Activated CD4-positive, alpha-beta memory T cell treated with anti-CD3 and anti-CD28 coated beads for 36 hours (primary cell): ENCODE measurements around the gene DCAF15. TPM values are rescaled to one million over a fixed set of nuclear protein-coding genes. Genes with fewer than 3 reads are reported as not detected.

Experiments
- CTCF ChIA-PET: fragments of 350-600 bp; sonication (Branson Sonifier 250); formaldehyde crosslinking; loops from one replicate; lab custom pipeline; 2021; ENCODE audit warnings: antibody characterized with exemption, inconsistent platforms; lab: Charles Lee
- POLR2A ChIA-PET: fragments of 350-600 bp; sonication (Branson Sonifier 250); formaldehyde crosslinking; loops from one replicate; lab custom pipeline; 2021; ENCODE audit warnings: antibody characterized with exemption; lab: Charles Lee
- DNase-seq: peaks from one replicate; pipeline ENCODE4 v3.0.0-alpha.2; 2020
- H3K27ac Mint-ChIP-seq: one replicate; pipeline ENCODE4 v1.8.0; 2021; ENCODE audit warnings: mixed read lengths
- H3K27me3 Mint-ChIP-seq: one replicate; pipeline ENCODE4 v1.8.0; 2021; ENCODE audit warnings: mixed read lengths
- H3K36me3 Mint-ChIP-seq: one replicate; pipeline ENCODE4 v1.8.0; 2021; ENCODE audit warnings: mixed read lengths
- H3K4me1 Mint-ChIP-seq: one replicate; pipeline ENCODE4 v1.8.0; 2021; ENCODE audit warnings: low read depth, mixed read lengths
- H3K4me3 Mint-ChIP-seq: one replicate; pipeline ENCODE4 v1.8.0; 2021; ENCODE audit warnings: mild to moderate bottlenecking, mixed read lengths
- H3K9me3 Mint-ChIP-seq: one replicate; pipeline ENCODE4 v1.8.0; 2021; ENCODE audit warnings: mixed read lengths
- intact Hi-C: fragments of 100-400 bp; cut with micrococcal nuclease; formaldehyde crosslinking; loops from one replicate; pipeline ENCODE4 v1.15.1; 2023
- total RNA-seq, 2 experiments: library from RNA; stranded (reverse); gene quantifications; one replicate each; pipeline ENCODE4 v1.2.3, GENCODE V29; 2021

Gene DCAF15
- total RNA-seq, 2 experiments from 2014 or later, result 67.0 to 72.0 TPM

DNA sequence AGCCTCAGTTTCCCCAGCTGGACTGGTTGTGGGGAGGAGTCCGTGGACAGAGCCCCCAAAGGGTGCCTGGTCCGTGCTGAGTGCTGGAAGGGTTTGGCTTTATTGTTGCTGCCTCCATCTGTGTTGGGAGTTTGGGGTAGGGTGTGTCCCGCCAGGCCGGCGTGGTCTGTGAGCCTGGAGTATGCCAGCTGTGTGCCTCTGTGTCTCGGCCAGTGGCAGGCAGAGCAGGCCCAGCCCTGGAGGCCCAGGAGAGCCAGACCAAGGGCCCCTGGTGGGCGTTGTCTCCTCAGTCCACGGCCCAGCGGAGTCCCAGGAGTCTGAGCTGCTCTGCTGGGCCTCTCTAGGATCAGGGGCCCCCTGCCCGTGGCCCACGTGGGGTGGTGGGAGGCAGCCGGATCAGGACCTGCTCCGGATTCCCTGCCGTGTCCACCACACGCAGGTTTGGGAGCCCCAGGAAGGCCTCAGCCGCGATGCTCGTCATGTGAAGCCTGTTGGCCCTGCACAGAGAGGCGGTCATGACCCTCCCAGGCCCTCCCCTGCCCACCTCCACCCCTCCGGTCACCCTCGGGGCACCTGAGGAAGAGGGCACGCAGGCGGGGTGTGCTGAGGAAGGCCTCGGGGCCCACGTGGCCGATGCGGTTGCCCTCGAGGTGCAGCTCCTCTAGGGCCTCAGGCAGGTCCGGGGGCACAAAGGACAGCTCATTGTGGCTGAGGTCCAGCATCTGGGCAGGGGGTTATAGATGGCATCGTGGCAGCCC is 20.7 kb upstream of the DCAF15 start:
- Mint-ChIP-seq H3K36me3 (peaks cover 13% of the 10 kb centered on the region), H3K27me3 (peaks cover 6% of the 10 kb centered on the region), H3K4me1 (peaks cover 2% of the 10 kb centered on the region), H3K9me3 (no peaks in the 10 kb centered on the region), H3K27ac (no peak overlapping the region), H3K4me3 (no peak overlapping the region)
- no peak for DNase-seq
- POLR2A ChIA-PET, result no interaction called here
- intact Hi-C loops, result no loop called here
- CTCF ChIA-PET, result no interaction called here

DNA sequence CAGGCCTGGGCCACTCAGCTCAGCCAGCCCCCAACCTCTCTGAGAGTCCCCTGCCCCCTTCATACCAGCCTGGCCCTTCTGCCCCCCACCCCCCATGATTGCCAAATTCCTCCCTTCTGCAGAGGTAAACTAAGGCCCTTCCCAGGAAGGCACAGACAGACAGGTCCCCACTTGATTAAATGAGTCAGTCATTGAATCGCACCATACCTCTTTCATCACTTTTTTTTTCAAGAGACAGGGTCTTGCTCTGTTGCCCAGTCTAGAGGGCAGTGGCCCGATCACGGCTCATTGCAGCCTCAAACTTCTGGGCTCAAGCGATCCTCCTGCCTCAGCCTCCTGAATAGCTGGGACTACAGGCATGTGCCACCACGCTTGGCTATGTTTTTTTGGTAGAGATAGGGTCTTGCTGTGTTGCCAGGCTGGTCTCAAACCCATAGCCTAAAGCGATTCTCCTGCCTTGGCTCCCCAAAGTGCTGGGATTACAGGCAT is 20.1 kb upstream of the DCAF15 start:
- intact Hi-C loops, result no loop called here
- ChIA-PET POLR2A (no interaction called here), CTCF (interaction anchor here (1.1 kb wide), 1 partner anchor 117 kb away, joined by 3 read pairs; no protein-coding TSS in a partner anchor)
- H3K27ac Mint-ChIP-seq, result no peak overlapping the region
- DNase-seq, result no peak
- no peaks in the 10 kb centered on the region for H3K9me3 Mint-ChIP-seq
- peaks cover 2% of the 10 kb centered on the region for H3K4me1 Mint-ChIP-seq
- peaks cover 7% of the 10 kb centered on the region for H3K36me3 Mint-ChIP-seq
- peaks cover 6% of the 10 kb centered on the region for H3K27me3 Mint-ChIP-seq
- H3K4me3 Mint-ChIP-seq, result no peak overlapping the region

DNA sequence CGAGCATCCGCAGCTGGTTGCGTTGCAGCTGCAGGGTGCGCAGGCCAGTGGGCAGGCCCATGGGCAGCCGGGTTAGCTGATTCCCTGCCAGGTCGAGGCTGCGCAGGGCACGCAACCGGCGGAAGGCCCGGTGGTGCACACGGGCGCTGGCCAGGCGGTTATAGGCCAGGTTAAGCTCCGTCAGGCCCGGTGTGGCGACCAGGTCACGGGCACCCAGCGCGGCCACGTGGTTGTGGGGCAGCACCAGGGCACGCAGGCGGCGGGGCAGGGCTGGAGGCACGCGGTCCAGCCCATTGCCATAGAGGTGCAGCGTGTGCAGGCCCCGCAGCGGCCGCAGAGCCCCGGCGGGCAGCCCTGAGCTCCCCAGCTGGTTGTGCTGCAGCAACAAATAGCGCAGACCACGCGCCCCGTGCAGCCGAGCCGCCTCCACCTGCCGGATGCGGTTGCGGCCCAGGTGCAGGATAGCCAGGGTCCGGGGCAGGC is 19.4 kb upstream of the DCAF15 start:
- CTCF ChIA-PET, result interaction anchor here (1.1 kb wide), 1 partner anchor 116 kb away, joined by 3 read pairs; no protein-coding TSS in a partner anchor
- no peak overlapping the region for H3K4me3 Mint-ChIP-seq
- H3K36me3 Mint-ChIP-seq, result peaks cover 6% of the 10 kb centered on the region
- intact Hi-C loops, result no loop called here
- H3K27me3 Mint-ChIP-seq, result peaks cover 9% of the 10 kb centered on the region
- no peaks in the 10 kb centered on the region for H3K9me3 Mint-ChIP-seq
- peaks cover 4% of the 10 kb centered on the region for H3K4me1 Mint-ChIP-seq
- POLR2A ChIA-PET, result no interaction called here
- H3K27ac Mint-ChIP-seq, result no peak overlapping the region
- DNase-seq, result no peak

DNA sequence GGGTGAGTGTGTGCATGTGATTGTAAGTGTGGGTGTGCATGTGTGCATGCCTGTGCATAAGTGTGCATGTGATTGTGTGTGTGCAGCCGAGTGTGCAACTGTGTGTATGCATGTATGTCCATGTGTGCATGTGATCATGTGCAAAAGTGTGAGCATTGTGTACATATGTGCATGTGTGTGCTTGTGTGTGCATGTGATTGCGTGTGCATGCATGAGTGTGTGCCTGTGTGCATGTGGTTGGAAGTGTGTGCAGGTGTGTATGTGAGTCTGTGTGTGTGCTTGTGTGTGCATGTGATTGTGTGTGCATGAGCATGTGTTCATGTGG is 17.6 kb upstream of the DCAF15 start:
- intact Hi-C loops, result no loop called here
- POLR2A ChIA-PET, result no interaction called here

DNA sequence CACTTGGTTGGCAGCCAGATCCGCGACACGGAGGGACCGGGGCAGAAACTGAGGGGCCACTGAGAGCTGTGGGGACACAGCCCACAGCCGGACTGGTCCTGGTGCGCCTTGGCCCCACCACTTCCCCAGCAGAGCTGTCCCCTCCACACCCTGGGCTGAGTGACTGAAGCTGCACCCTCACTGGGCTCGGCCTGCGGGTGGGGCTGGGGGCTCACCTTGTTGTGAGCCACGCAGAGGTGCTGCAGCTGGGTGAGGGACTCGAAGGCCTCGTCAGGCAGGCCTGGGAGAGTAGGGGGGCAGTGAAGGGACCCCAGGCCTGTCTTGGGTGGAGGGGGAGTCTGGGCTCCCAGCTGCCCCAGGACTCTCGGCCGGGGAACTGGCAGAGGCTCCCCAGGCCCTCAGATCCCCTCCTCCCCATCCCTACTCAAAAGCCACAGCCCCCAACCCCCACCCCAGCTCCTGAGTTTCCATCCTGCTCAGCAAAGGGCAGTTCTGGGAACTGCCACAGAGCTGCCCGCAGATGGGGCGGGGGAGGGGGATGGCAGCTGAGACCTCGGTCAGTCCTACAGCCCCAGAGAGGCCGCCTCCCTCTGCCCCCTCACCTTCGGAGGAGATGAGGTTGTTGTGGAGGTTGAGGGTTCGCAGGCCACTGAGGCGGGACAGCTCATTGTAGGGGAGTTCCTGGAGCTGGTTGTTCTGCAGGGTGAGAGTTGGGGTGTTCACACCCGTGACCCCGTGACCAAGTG is 16.4 kb upstream of the DCAF15 start:
- DNase-seq, result no peak
- H3K4me1 Mint-ChIP-seq, result peaks cover 4% of the 10 kb centered on the region
- peaks cover 9% of the 10 kb centered on the region for H3K27me3 Mint-ChIP-seq
- H3K36me3 Mint-ChIP-seq, result no peaks in the 10 kb centered on the region
- intact Hi-C loops, result no loop called here
- no peak overlapping the region for H3K4me3 Mint-ChIP-seq
- H3K27ac Mint-ChIP-seq, result no peak overlapping the region
- H3K9me3 Mint-ChIP-seq, result no peaks in the 10 kb centered on the region
- ChIA-PET POLR2A (no interaction called here), CTCF (interaction anchor here (0.6 kb wide), 1 partner anchor 123 kb away, joined by 3 read pairs; no protein-coding TSS in a partner anchor)

More for the DNA sequence above, 17.6 kb upstream of the DCAF15 start:
- Mint-ChIP-seq H3K27me3 (peaks cover 9% of the 10 kb centered on the region), H3K36me3 (no peaks in the 10 kb centered on the region), H3K27ac (no peak overlapping the region), H3K4me1 (peaks cover 4% of the 10 kb centered on the region), H3K4me3 (no peak overlapping the region), H3K9me3 (no peaks in the 10 kb centered on the region)
- CTCF ChIA-PET, result interaction anchor here (1.2 kb wide), 1 partner anchor 125 kb away, joined by 3 read pairs; no protein-coding TSS in a partner anchor
- DNase-seq, result no peak

DNA sequence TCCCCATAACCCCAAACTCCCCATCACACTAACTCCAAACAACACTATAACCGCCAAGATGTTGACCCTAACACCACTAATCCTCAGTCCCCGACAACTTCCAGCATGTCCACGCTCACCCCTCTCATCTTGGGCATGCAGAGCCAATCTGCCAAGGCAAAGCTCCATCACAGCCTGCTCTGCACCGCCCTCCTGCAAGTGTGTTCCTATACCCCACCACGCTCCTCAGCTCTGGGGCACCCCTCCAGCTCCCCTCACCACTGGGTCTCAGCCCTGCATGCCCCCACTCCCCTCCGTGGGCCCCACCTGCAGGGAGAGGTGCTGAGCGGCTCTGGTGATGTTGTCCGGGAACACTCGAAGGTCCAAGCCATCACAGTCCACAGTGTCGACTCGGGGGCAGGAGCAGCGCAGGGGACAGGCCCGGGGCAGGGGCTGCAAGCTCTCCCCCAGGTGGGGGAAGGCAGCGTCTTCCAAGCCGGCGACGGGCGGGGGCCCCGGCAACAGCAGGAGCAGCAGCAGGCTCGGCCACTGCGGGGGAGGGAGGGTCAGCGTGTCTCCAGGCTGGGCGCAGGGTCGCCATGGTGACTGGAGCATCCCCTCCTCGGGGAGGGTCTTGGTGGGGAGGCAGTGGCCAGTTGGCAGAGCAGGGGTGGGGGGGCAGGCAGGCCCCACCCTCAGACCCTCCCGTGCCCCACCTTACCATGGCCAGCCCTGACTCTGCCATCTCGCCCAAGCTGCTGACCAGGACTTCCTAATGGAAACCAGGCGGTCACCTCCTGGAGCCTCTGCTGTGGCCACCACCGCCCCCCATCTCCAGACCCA is 14.6 kb upstream of the DCAF15 start:
- no peaks in the 10 kb centered on the region for H3K36me3 Mint-ChIP-seq
- H3K27ac Mint-ChIP-seq, result no peak overlapping the region
- CTCF ChIA-PET, result no interaction called here
- H3K4me1 Mint-ChIP-seq, result peaks cover 4% of the 10 kb centered on the region
- peaks cover 9% of the 10 kb centered on the region for H3K27me3 Mint-ChIP-seq
- no peak overlapping the region for H3K4me3 Mint-ChIP-seq
- no peak for DNase-seq
- no peaks in the 10 kb centered on the region for H3K9me3 Mint-ChIP-seq
- POLR2A ChIA-PET, result no interaction called here
- intact Hi-C loops, result no loop called here

DNA sequence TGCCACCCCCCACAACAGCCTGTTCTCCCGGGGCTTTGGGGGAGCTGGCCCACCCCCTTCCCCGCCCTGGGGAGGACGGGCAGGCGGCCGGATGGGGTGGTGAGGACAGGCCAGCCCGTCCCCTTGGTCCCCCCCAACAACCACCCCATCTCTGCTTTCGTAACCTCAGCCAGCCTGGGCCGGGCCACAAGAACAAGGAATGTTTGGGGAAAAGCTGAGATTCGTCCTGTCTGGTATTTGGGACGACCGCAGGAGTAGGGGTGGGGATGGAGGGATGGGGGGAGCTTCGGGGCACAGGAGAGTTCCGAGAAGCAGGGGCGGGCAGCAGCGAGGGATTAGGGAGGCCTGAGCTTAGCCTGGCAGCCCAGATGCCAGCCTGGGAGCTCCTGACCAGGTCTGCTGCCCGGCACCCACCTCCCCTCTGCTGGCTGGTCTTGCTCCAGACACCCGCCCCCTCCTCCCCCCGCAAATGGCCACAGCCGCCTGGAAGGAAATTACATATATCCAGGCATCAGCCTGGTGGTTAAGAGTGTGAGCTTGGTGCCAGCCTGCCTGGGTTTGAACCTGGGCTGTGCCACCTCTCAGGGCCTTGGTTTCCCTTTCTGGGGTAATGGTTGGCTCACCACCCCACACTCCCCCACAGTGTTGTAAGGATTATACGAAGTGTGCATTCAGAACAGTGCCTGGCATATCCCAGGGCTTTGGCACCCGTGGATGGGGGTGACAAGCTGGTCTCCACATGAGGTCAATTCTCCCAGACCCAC is 13.8 kb upstream of the DCAF15 start, which contains the start of gene PODNL1:
TSS of gene PODNL1 (minus strand) at position 117 of the 764 bp plus-strand sequence. CDS start 236 bp downstream, outside the sequence.
- H3K27me3 Mint-ChIP-seq, result peaks cover 9% of the 10 kb centered on the region
- H3K4me1 Mint-ChIP-seq, result peaks cover 4% of the 10 kb centered on the region
- intact Hi-C loops, result no loop called here
- no peaks in the 10 kb centered on the region for H3K9me3 Mint-ChIP-seq
- CTCF ChIA-PET, result no interaction called here
- POLR2A ChIA-PET, result no interaction called here
- H3K36me3 Mint-ChIP-seq, result no peaks in the 10 kb centered on the region
- DNase-seq, result no peak
- no peak within 1 kb of the TSS for H3K27ac Mint-ChIP-seq
- no peak within 1 kb of the TSS for H3K4me3 Mint-ChIP-seq

DNA sequence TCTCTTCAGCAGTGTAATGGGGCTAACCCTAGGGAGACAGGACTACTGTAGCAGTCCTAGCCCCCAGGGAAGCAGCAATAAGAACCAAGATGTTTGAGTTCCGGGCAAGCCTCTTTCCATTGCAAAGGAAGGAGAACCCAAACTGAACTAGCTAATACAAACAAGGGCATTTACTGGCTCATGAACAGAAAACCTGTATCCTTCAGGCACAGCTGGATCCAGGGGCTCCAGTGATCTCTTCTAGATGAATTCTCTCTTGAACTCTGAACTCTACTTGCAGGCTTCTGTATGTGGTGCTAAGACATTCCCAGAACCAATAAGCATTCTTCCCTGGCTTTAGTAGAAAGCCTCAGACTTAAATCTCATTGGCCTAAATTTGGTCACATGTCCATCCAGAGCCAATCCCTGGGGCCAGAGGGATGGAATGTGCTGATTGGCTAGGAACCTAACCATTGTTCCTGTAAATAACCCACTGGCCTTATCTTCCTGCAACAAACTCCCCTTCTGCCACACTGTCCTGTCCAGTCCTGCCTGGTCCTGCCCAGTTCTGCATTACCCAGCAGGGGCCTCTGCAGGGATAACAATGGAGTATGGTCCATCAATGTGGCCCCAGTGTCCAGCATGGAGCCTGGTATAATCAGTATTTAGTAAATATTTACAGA is 10.2 kb upstream of the DCAF15 start:
- POLR2A ChIA-PET, result no interaction called here

DNA sequence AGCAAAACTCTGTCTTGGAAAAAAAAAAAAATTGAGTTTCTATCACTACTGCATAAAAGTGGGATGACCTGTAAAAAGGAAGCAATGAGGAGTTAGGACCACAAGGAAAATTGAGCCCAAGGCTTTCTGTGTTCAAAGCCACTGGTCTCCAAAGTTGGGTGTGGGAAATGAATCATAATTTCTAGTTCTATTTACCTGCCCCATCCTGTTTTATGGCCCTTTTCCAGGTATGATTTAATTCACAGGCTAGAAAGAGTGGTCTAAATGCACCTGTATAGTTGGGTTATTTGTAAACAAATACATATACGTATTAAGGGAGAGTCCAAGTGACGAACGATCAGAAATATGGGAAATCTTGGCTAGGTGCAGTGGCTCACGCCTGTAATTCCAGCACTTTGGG is 5.9 kb upstream of the DCAF15 start:
- intact Hi-C loops, result no loop called here
- Mint-ChIP-seq H3K27me3 (no peaks in the 10 kb centered on the region), H3K4me3 (no peak overlapping the region), H3K36me3 (no peaks in the 10 kb centered on the region), H3K9me3 (no peaks in the 10 kb centered on the region), H3K27ac (no peak overlapping the region), H3K4me1 (no peaks in the 10 kb centered on the region)
- POLR2A ChIA-PET, result interaction anchor here (0.6 kb wide), 1 partner anchor 13 kb away, joined by 3 read pairs; no protein-coding TSS in a partner anchor
- DNase-seq, result no peak
- CTCF ChIA-PET, result no interaction called here

More for the DNA sequence above, 10.2 kb upstream of the DCAF15 start:
- Mint-ChIP-seq H3K27ac (no peak overlapping the region), H3K36me3 (no peaks in the 10 kb centered on the region), H3K4me1 (peaks cover 2% of the 10 kb centered on the region), H3K9me3 (no peaks in the 10 kb centered on the region), H3K27me3 (peaks cover 3% of the 10 kb centered on the region), H3K4me3 (no peak overlapping the region)
- no peak for DNase-seq
- intact Hi-C loops, result no loop called here
- CTCF ChIA-PET, result no interaction called here

DNA sequence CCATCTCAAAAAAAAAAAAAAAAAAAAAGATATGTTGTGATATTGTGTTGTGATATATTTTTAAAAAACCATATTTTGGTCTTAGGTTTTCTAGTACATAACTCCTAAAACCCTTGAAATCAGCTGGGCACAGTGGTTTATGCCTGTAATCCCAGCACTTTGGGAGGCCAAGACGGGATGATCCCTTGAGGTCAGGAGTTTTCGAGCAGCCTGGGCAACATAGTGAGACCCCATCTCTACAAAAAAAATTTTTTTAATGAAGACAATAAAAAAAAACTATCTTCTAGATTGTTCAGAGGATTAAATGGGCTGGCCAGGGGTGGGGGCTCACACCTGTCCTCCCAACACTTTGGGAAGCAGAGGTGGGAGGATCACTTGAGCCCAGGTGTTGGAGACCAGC is 1.3 kb upstream of the DCAF15 start:
- Mint-ChIP-seq H3K9me3 (no peaks in the 10 kb centered on the region), H3K4me3 (no peak overlapping the region), H3K27ac (no peak overlapping the region), H3K36me3 (peaks cover 5% of the 10 kb centered on the region), H3K27me3 (no peaks in the 10 kb centered on the region), H3K4me1 (peaks cover 17% of the 10 kb centered on the region)
- intact Hi-C loops, result loop anchor here (1.0 to 5.0 kb wide), 2 partner anchors 45 to 81 kb away; partner anchors contain the start of genes BRME1, CC2D1A and IL27RA
- DNase-seq, result no peak
- CTCF ChIA-PET, result interaction anchor here (0.6 to 3.0 kb wide), 2 partner anchors 69 to 91 kb away, joined by 3 to 20 read pairs; no protein-coding TSS in a partner anchor
- POLR2A ChIA-PET, result interaction anchor here (1.3 kb wide), 1 partner anchor 81 kb away, joined by 8 read pairs; the partner anchor contains the start of gene IL27RA
